H9 (cell line): ENCODE data around the gene NME4. TPM values are rescaled to one million over a fixed set of nuclear protein-coding genes. Genes with fewer than 3 reads are reported as not detected.

Source experiments
- DNase-seq: peaks from one replicate; pipeline ENCODE4 v3.0.0-alpha.2; 2017
- H2AFZ ChIP-seq: one replicate; pipeline ENCODE4 v1.6.1; 2013; ENCODE audit warnings: mild to moderate bottlenecking, low read length, control low read depth, moderate library complexity
- H2AK5ac ChIP-seq: 2 replicates; pipeline ENCODE4 v1.6.1; 2013; ENCODE audit warnings: low read length, control low read depth, mixed read lengths; ENCODE audit not compliant: insufficient read length
- H2BK120ac ChIP-seq: one replicate; pipeline ENCODE4 v1.6.1; 2013; ENCODE audit warnings: low read depth, mild to moderate bottlenecking, low read length, control low read depth, inconsistent platforms; ENCODE audit not compliant: poor library complexity, severe bottlenecking
- H2BK12ac ChIP-seq: 2 replicates; pipeline ENCODE4 v1.6.1; 2013; ENCODE audit warnings: low read length, control low read depth, mixed read lengths, low read depth; ENCODE audit not compliant: insufficient read length
- H2BK15ac ChIP-seq: 2 replicates; pipeline ENCODE4 v1.6.1; 2013; ENCODE audit warnings: low read depth, low read length, control low read depth
- H2BK20ac ChIP-seq: one replicate; pipeline ENCODE4 v1.6.1; 2013; ENCODE audit warnings: low read depth, mild to moderate bottlenecking, low read length, control low read depth, inconsistent platforms; ENCODE audit not compliant: poor library complexity, severe bottlenecking
- H2BK5ac ChIP-seq: 2 replicates; pipeline ENCODE4 v1.6.1; 2013; ENCODE audit warnings: low read length, control low read depth, mixed read lengths; ENCODE audit not compliant: insufficient read length
- H3K14ac ChIP-seq: 2 replicates; pipeline ENCODE4 v1.6.1; 2013; ENCODE audit warnings: low read length, control low read depth; ENCODE audit not compliant: insufficient read depth
- H3K18ac ChIP-seq: 2 replicates; pipeline ENCODE4 v1.6.1; 2013; ENCODE audit warnings: low read depth, mild to moderate bottlenecking, mixed read lengths, low read length, control low read depth; ENCODE audit not compliant: insufficient read length
- H3K23ac ChIP-seq: 2 replicates; pipeline ENCODE4 v1.6.1; 2013; ENCODE audit warnings: low read length, control low read depth, mixed read lengths, low read depth; ENCODE audit not compliant: insufficient read length
- H3K23me2 ChIP-seq: 2 replicates; pipeline ENCODE4 v1.6.1; 2013; ENCODE audit warnings: low read depth, mild to moderate bottlenecking, mixed read lengths, low read length, control low read depth; ENCODE audit not compliant: insufficient read length, poor library complexity, severe bottlenecking
- H3K27ac ChIP-seq: 2 replicates; pipeline ENCODE4 v1.5.1; 2013; ENCODE audit warnings: low read length, control low read depth, mixed read lengths, low read depth; ENCODE audit not compliant: insufficient read length
- H3K27me3 ChIP-seq: 2 replicates; pipeline ENCODE4 v1.6.1; 2013; ENCODE audit warnings: low read length, control low read depth, inconsistent platforms; ENCODE audit not compliant: insufficient read depth
- H3K4ac ChIP-seq: 2 replicates; pipeline ENCODE4 v1.6.1; 2013; ENCODE audit warnings: low read depth, mild to moderate bottlenecking, control low read depth, inconsistent platforms, low read length, moderate library complexity
- H3K4me1 ChIP-seq: 2 replicates; pipeline ENCODE4 v1.6.1; 2013; ENCODE audit warnings: low read length, control low read depth, inconsistent platforms; ENCODE audit not compliant: insufficient read depth
- H3K4me2 ChIP-seq: 2 replicates; pipeline ENCODE4 v1.6.1; 2013; ENCODE audit warnings: low read length, control low read depth, mixed read lengths; ENCODE audit not compliant: insufficient read length, insufficient read depth
- H3K56ac ChIP-seq: 2 replicates; pipeline ENCODE4 v1.6.1; 2013; ENCODE audit warnings: low read depth, mild to moderate bottlenecking, mixed read lengths, low read length, control low read depth; ENCODE audit not compliant: insufficient read length
- H3K79me1 ChIP-seq: 2 replicates; pipeline ENCODE4 v1.6.1; 2013; ENCODE audit warnings: low read depth, mild to moderate bottlenecking, moderate library complexity, low read length, control low read depth, inconsistent platforms; ENCODE audit not compliant: insufficient read depth, poor library complexity, severe bottlenecking
- H3K79me2 ChIP-seq: 2 replicates; pipeline ENCODE4 v1.6.1; 2013; ENCODE audit warnings: low read length, control low read depth, inconsistent platforms; ENCODE audit not compliant: insufficient read depth
- H3K9ac ChIP-seq: 2 replicates; pipeline ENCODE4 v1.6.1; 2013; ENCODE audit warnings: low read length, control low read depth, mixed read lengths; ENCODE audit not compliant: insufficient read length; ENCODE audit errors: extremely low read depth
- H3K9me3 ChIP-seq: one replicate; pipeline ENCODE4 v1.6.1; 2013; ENCODE audit warnings: low read depth, low read length, inconsistent platforms; ENCODE audit not compliant: control insufficient read depth
- H3T11ph ChIP-seq: one replicate; pipeline ENCODE4 v1.6.1; 2013; ENCODE audit warnings: mild to moderate bottlenecking, low read length, control low read depth, inconsistent platforms
- H4K20me1 ChIP-seq: one replicate; pipeline ENCODE4 v1.6.1; 2013; ENCODE audit not compliant: control insufficient read depth, insufficient read length, insufficient read depth
- H4K5ac ChIP-seq: 2 replicates; pipeline ENCODE4 v1.6.1; 2013; ENCODE audit warnings: low read depth, mild to moderate bottlenecking, mixed read lengths, low read length, control low read depth; ENCODE audit not compliant: insufficient read length
- H4K8ac ChIP-seq: replicated peaks from 2 replicates; pipeline ENCODE4 v1.6.1; 2013; ENCODE audit warnings: low read length, control low read depth, mixed read lengths, low read depth; ENCODE audit not compliant: insufficient read length
- H4K91ac ChIP-seq: 2 replicates; pipeline ENCODE4 v1.6.1; 2013; ENCODE audit warnings: low read depth, mild to moderate bottlenecking, moderate library complexity, mixed read lengths, low read length, control low read depth; ENCODE audit not compliant: insufficient read length
- H3K27ac Mint-ChIP-seq, 3 experiments: 2 replicates in 2 of 3; 3 replicates in 1 of 3; pipeline ENCODE4 v1.8.0; 2020 to 2021; ENCODE audit warnings: mixed read lengths in 3 of 3, mild to moderate bottlenecking in 1 of 3, moderate library complexity in 1 of 3
- H3K27me3 Mint-ChIP-seq: 2 replicates; pipeline ENCODE4 v1.8.0; 2021; ENCODE audit warnings: low read depth, mild to moderate bottlenecking, moderate library complexity, mixed read lengths
- H3K36me3 Mint-ChIP-seq, 3 experiments: 2 replicates in 2 of 3; 3 replicates in 1 of 3; pipeline ENCODE4 v1.8.0; 2020 to 2021; ENCODE audit warnings: low read depth in 3 of 3, mixed read lengths in 3 of 3; ENCODE audit not compliant: insufficient read depth in 1 of 3
- H3K4me1 Mint-ChIP-seq, 2 experiments: 2 replicates each; pipeline ENCODE4 v1.8.0; 2020; ENCODE audit warnings: mixed read lengths in 2 of 2
- H3K4me3 Mint-ChIP-seq, 2 experiments: 2 replicates in 1 of 2; 3 replicates in 1 of 2; pipeline ENCODE4 v1.8.0; 2020 to 2021; ENCODE audit warnings: mild to moderate bottlenecking in 2 of 2, mixed read lengths in 2 of 2, moderate library complexity in 1 of 2
- H3K9me3 Mint-ChIP-seq, 2 experiments: 2 replicates in 1 of 2; 3 replicates in 1 of 2; pipeline ENCODE4 v1.8.0; 2020; ENCODE audit warnings: mild to moderate bottlenecking in 2 of 2, mixed read lengths in 2 of 2, moderate library complexity in 1 of 2
- WGBS: extraction: QIAGEN DNeasy Blood & Tissue Kit; methylation state at CpG from one replicate; pipeline ENCODE4 v1.1.7; 2013; ENCODE audit warnings: missing lambda C conversion rate, low lambda C conversion rate, mixed read lengths; ENCODE audit not compliant: insufficient read length; ENCODE audit errors: extremely low coverage; 5-methylcytosine and 5-hydroxymethylcytosine counted together
- total RNA-seq: library from RNA; stranded (reverse); gene quantifications from 2 replicates; pipeline ENCODE4 v1.2.1, GENCODE V29; 2021
- TF ChIP-seq, protein P1 (sequence below): fragments of 200-600 bp; sonication (generic); conservative IDR thresholded peaks from 3 replicates; pipeline ENCODE4 v1.8.0; 2021; ENCODE audit warnings: antibody characterized with exemption, mild to moderate bottlenecking

Gene NME4
- total RNA-seq, 1 experiment from 2014 or later = 320 TPM

DNA sequence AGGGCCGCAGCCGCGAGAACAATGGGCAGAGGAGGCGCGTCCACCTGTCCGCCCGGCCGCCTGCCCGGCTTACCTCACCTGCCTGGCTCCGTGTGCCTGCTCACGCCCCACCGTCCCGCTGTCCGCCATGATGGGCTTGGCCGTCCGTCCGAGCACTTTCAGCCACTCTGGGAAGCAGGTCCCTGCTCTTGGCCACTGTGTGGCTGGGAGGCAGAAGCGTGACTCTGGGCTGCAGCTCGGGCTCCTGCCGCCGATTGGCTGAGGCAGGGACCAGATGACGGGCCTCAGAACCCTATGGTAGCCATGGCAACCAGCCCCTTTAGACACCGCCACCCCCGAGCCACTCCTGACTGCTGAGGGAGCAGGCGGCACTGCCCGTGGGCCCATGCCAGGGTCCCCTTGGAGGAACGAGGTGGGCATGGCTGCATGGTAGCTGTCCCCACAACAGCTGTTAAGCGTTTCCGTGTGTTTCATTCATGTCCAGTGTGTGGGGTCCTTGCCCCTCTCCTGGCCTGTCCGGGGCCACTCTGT is 35.6 kb upstream of the NME4 start:
- H3K79me2 ChIP-seq = no peaks in the 10 kb centered on the region
- H3T11ph ChIP-seq = no peak overlapping the region
- no peak overlapping the region for H3K14ac ChIP-seq
- H3K9ac ChIP-seq = no peak overlapping the region
- no peaks in the 10 kb centered on the region for H3K9me3 ChIP-seq
- Mint-ChIP-seq H3K4me1 (peaks cover 4 to 12% of the 10 kb centered on the region in 2 experiments; a peak in 3 of 4 replicates), H3K27me3 (peaks cover 9% of the 10 kb centered on the region), H3K9me3 (no peaks in the 10 kb centered on the region), H3K4me3 (no peak overlapping the region; a peak in 1 of 5 replicates), H3K27ac (no peak overlapping the region), H3K36me3 (peaks cover 0 to 5% (median 0%) of the 10 kb centered on the region in 3 experiments; a peak in 2 of 7 replicates)
- no peak overlapping the region for H2AK5ac ChIP-seq
- no peak overlapping the region for H3K4ac ChIP-seq
- no peak for DNase-seq
- H2BK5ac ChIP-seq = no peak overlapping the region
- no peak overlapping the region for H2BK15ac ChIP-seq
- TF ChIP-seq, protein P1, sequence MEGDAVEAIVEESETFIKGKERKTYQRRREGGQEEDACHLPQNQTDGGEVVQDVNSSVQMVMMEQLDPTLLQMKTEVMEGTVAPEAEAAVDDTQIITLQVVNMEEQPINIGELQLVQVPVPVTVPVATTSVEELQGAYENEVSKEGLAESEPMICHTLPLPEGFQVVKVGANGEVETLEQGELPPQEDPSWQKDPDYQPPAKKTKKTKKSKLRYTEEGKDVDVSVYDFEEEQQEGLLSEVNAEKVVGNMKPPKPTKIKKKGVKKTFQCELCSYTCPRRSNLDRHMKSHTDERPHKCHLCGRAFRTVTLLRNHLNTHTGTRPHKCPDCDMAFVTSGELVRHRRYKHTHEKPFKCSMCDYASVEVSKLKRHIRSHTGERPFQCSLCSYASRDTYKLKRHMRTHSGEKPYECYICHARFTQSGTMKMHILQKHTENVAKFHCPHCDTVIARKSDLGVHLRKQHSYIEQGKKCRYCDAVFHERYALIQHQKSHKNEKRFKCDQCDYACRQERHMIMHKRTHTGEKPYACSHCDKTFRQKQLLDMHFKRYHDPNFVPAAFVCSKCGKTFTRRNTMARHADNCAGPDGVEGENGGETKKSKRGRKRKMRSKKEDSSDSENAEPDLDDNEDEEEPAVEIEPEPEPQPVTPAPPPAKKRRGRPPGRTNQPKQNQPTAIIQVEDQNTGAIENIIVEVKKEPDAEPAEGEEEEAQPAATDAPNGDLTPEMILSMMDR = no peak
- no peak overlapping the region for H3K18ac ChIP-seq
- H3K27me3 ChIP-seq = no peaks in the 10 kb centered on the region
- H3K4me1 ChIP-seq = no peaks in the 10 kb centered on the region
- H3K23ac ChIP-seq = no peak overlapping the region
- no peaks in the 10 kb centered on the region for H4K20me1 ChIP-seq
- no peaks in the 10 kb centered on the region for H3K79me1 ChIP-seq
- no peak overlapping the region for H3K27ac ChIP-seq
- H3K4me2 ChIP-seq = no peak overlapping the region
- no peak overlapping the region for H2BK12ac ChIP-seq
- H3K23me2 ChIP-seq = no peaks in the 10 kb centered on the region
- no peak overlapping the region for H2BK120ac ChIP-seq
- no peak overlapping the region for H4K91ac ChIP-seq
- no CpG with 5 or more reads among the region's 30 CpGs for WGBS
- H2AFZ ChIP-seq = no peak overlapping the region
- H4K8ac ChIP-seq = no peak overlapping the region
- no peak overlapping the region for H2BK20ac ChIP-seq
- H3K56ac ChIP-seq = no peak overlapping the region
- no peak overlapping the region for H4K5ac ChIP-seq
